ENCODE results near the gene SSNA1.

The SSNA1 gene

DNA sequence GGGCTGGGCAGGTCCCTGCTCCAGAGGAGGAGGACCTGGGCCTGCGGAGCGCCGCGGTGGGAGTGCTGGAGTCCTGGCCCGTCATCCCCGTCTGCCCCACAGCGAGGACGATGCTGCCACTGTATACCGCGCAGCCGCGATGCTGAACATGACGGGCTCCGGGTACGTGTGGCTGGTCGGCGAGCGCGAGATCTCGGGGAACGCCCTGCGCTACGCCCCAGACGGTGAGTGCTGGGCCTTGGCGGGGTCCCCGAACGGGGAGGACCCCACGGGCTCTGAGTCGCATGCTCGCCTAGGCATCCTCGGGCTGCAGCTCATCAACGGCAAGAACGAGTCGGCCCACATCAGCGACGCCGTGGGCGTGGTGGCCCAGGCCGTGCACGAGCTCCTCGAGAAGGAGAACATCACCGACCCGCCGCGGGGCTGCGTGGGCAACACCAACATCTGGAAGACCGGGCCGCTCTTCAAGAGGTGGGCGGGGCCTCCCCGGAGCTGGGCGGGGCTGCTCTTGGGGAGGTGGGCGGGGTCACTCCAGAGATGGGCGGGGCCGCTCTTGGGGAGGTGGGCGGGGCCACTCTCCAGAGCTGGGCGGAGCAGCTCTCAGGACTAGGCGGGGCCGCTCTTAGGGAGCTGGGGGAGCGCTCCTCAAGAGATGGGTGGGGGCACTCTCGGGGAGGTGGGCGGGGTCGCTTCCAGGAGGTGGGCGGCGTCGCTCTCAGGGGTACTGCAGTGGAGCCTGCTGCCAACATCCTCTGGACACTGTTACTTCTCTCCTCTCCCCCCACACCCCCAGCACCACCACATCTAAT, 31.7 kb upstream of the SSNA1 start:
- no peak for DNase-seq

DNA sequence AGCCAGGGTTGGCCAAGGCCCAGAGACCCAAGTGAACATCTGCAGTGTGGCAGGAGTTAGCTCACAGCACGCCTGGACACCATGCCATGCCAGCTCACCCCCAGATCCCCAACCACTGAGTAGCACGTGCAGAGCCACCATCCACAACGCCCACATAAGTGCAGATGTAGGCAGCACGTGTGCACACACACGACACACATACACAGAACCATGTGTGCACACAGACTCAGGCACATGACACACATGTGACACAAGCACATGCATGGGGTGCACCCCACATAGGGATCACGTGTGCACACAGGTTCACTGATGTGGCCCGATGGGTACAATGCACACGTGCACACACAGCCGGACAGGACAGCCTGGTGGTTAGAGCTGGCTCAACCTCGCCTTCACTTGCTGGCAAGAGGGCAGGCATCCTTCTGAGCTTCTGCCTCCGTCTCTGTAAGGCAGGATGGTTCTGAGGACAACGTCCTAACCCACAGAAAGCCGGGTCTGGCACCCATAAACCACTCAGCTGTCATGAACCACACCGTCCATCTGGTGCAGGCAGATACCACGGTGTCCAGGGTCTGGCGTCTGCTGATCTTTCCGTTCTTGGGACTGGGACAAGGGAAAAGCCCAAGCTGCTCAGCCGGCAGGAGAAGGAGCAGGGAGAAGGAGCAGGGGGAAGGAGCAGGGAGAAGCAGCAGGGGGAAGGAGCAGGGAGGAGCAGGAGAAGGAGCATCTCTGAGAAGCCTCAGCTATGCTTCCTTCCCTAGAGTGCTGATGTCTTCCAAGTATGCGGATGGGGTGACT, 30.7 kb upstream of the SSNA1 start:
- no peak for DNase-seq

DNA sequence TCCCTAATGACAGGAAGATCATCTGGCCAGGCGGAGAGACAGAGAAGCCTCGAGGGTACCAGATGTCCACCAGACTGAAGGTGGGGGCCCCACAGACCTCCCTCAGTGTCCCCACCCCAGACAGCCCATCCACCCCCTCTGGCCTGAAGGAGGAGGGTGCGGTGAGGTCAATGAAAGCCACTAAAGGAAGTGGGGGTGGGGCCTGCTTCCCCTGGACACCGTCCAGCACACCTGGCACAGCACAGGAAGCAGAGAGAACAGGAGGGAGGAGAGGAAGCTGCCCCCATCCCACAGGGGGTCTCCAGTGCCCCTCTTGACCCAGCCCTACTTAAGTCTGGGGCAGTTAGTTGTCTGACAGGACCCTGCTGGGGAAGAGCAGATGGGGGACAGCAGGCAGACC, 29.9 kb upstream of the SSNA1 start:
- DNase-seq, result no peak

DNA sequence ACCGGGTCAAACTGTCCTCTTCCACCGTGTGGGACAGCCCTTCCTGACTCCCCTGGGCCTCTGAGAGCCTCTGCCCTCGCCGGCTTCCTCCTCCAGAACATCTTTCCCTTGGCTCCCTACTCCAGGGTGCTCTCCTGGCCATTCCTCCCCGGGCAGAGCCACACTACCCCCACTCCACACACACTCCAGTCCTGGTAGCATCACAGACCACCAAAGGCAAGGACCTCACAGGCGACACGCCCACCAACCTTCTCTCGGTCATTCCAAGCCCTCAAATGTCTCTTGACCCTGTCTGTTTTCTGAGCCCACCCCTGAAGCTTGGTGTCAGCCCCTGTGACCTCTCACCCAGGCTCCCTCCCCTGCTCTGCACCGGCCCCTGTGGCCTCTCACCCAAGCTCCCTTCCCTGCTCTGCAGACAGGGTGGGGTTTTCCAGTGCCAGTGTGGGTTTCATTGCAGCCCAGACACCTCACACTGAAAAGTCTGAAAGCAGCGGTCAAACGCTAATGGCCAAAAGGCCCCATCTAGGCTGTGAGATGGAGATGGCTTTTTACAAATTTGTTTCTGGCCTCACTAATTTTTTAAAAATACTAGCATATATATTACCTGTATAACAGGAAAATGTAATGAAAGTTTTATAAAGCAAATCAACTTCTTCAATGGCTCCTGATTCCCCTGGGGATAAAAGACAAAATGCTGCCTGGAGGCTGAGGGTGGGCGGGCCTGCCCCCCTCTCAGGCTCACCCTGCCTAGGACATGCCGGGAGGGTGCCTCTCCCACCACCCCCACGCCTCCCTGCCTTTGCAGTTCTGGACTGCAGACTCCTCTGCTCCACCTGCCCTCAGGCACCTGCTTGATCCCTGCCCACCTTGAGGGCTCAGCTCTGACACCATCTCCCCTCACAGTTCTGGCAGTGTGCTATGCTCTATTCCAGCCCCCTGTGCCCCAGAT, 29.1 kb upstream of the SSNA1 start:
- no peak for DNase-seq

DNA sequence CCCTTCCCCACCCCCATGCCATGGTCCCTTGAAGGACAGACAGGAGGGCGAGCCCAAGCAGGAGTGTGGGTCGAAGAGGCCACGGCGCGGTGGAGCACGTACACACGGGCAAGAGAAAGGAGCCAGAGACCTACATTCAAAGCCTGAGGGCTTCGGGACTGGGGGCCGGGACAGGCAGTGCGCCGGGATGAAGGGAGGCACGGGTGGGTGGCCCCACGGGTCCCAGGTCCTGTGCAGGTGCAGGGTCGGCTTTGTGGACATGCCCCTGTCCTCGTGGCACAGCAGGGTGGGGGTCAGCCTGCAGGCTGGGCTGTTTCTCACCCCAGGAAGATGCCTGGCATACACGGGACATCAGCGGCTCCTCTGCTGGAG, 28.4 kb upstream of the SSNA1 start:
- no peak for DNase-seq

DNA sequence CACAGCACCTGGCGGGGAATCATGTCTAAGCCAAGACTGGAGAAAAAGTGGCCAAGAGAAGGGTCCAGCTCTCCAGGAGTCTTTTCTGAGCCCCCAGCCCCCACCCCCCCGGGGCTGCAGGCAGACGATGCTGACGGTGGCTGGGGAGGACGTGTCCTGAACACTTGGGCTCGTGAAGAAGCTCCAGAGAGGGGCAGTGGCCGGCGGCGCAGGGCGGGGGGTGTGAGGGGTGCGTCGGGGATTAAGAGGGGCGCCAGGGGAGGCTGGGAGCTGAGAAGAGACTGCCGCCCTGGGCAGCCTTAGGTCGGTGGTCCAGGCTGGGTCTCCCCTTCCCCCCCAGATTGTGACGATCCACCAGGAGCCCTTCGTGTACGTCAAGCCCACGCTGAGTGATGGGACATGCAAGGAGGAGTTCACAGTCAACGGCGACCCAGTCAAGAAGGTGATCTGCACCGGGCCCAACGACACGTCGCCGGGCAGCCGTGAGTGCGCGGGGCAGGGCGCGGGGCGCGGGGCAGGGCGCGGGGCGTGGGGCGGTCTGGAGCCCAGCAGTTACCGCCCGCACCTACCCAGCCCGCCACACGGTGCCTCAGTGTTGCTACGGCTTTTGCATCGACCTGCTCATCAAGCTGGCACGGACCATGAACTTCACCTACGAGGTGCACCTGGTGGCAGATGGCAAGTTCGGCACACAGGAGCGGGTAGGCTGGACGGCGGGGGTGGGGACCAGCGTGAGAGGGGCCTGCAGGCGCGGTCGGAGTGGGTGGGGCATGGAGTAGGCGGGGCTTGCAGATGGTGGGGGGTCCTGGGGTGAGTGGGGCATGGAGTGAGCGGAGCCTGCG, 27.5 kb upstream of the SSNA1 start:
- DNase-seq, result peak; percentile 99

DNA sequence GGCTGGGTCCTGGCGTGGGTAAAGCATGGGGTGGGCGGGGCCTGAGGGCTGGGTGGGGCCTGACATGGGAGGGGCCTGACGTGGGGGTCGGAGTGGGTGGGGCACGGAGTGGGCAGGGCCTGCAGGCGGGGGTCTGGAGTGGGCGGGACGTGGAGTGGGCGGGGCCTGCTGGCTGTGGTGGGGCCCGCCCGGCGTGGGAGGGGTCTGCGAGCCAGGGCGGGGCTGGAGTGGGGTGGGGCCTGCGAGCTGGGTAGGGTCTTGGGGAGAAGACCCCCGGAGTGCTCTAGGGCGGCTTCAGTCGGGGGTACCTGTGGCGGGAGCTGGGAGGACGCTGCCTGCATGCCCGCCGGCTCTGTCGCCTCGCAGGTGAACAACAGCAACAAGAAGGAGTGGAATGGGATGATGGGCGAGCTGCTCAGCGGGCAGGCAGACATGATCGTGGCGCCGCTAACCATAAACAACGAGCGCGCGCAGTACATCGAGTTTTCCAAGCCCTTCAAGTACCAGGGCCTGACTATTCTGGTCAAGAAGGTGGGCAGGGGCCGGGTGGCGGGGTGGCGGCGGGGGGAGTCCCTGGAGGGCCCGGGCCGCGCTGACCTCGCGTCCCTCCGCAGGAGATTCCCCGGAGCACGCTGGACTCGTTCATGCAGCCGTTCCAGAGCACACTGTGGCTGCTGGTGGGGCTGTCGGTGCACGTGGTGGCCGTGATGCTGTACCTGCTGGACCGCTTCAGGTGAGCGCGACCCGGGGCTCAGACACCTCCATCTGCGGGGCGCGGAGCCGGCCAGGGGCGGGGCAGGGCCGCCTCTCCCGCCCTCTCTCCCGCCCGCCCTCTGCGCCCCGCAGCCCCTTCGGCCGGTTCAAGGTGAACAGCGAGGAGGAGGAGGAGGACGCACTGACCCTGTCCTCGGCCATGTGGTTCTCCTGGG, 26.7 kb upstream of the SSNA1 start:
- DNase-seq, result no peak

DNA sequence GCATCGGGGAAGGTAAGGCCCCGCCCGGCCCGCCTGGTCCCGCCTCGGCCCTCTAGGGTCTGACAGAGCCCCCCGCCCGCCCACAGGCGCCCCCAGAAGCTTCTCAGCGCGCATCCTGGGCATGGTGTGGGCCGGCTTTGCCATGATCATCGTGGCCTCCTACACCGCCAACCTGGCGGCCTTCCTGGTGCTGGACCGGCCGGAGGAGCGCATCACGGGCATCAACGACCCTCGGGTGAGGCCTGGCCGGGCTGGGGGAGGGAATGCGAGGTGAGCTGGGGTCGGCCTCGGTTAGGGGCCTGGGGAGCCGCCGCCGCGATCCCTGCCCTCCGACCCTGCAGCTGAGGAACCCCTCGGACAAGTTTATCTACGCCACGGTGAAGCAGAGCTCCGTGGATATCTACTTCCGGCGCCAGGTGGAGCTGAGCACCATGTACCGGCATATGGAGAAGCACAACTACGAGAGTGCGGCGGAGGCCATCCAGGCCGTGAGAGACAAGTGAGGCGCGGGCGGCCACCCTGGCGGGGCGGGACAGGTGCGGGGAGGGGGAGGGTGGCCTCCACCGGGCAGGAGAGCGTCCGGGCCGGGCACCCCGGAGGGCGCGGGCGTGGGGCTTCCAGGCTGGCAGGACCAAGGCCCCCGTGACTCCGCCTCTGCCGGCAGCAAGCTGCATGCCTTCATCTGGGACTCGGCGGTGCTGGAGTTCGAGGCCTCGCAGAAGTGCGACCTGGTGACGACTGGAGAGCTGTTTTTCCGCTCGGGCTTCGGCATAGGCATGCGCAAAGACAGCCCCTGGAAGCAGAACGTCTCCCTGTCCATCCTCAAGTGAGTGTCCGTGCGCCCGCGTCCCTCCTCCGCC, 25.7 kb upstream of the SSNA1 start:
- DNase-seq, result peak; percentile 63

DNA sequence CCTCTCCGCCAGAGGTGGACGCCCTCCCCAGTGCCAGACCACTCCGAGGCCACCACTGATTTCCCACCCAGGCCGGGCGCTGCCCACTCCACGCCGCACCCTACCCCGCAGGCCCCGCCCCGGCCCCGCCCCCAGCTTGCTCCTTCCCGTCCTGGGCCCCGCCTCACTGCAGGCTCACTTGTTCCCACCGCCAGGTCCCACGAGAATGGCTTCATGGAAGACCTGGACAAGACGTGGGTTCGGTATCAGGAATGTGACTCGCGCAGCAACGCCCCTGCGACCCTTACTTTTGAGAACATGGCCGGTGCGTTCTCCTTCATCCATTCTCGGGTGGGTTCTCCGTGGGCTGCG, 25.1 kb upstream of the SSNA1 start:
- DNase-seq, result no peak

DNA sequence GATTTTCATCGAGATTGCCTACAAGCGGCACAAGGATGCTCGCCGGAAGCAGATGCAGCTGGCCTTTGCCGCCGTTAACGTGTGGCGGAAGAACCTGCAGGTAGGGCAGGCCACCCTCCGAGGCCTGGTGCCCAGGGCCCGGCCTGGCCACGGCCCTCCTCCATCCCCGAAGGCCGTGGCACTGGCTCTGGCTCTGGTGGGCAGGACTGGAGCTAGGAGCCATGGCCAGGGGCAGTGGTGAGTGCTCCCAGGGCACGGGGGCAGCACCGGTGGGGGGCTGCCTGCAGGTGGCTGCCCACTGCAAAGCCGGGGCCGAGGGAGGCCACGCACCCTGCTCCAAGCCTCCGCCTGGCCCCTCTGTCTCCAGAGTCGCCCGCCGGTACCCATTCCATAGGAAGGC, 24.7 kb upstream of the SSNA1 start:
- DNase-seq, result no peak

DNA sequence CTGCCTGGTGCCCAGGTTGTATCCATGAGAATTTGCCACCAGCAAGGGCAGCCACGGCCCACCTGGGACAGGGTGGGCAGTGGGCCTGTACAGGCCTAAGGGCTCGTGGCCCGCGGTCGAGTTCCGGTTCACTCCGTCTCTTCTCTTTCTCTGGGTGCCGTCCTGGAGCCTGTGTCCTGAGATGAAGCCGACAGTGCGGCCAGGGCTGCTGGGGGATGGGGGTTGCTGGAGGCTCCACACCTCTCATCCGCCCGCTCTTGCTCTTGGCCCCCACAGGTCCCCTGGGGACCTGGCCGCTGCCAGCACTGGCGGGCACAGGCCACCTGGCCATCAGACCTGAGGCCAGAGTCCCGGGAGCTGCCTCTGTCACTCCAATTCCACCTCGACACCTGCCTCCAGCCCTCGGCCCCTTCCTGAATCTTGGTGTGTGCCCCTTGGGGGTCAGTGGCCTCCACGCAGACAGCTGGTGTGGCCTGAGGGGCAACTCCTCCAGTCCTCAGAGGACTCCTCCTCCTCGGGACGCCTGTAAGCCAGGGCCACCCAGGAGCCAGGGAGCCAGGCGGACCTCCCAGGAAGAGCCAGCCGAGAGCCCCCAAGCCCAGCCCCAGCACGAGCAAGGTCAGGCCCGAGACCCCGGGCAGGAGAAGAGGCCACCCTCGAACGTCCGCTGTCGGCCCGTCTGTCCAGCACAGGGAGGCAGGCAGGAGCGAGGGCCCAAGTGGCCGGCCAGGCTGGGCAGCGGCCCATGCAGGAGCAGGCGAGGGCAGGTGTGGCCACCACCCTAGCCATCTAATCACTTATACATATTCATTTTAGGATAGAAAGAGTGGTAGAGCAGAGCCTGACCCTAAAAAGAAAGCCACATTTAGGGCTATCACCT, 23.9 kb upstream of the SSNA1 start:
- no peak for DNase-seq

DNA sequence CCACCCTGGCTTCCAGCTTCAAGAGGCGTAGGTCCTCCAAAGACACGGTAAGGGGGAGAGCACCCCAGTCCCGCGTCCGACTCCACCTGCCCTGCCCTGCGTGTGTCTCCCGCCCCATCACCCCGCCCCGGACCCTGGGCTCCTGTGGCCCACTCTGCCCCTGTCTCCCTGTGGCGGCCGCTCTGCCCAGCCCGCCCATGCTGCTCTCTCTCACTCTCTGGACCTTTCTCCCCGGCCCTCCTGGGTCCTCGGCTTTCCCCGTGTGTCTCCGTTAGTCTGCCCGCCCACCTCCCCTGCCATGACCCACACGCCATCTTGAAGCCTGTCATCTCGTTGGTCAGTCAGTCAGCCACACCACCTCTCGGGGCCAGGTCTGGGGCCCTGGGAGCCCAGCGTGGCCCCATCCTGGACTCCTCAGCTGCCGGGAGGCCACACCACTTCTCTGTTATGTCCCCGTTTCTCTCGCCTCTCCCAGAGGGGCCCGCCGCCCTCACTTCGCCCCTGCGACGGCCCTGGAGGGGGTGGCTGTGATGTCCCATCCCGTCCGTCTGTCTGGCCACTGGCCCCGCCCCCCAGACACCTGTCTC, 23.1 kb upstream of the SSNA1 start:
- no peak for DNase-seq

DNA sequence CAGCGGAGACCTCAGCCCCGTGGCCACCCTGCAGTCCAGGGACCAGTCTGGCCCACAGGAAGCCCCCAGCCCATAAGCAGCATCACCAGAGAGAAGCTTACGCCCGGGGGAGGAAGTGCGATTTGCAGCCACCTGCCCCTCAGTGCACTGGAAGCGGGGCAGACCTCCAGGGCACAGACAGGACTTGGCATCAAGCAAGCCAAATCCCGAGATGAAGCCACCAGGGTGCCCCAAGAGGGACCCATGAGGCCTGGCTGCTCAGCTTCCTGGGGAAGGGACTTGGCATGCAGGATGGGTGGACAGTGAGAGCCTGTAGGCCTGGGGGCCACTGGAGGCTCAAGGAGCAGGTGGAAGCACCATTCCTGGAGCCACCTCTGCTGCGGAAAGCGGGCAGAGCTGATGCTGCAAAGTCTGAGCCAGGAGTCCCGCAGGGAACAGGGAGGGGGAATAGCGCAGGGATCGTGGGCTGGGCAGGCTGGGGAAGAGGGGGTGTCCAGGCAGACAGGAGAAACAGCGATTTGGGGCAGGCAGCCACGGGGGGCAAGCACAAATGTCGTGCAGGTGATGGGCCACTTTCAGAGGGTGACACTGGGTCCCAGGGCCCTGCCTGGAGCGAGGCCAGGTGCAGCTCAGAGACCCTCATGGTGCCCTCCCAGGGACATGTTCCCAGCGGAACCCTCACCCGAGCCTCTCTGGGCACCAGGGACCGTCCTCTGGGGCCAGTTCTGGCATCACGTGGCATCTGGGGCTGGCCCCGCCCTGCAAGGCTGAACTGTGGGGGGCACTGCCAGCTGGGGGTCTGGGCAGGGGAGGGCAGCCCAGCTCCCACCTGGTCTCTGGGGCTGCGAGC, 21.9 kb upstream of the SSNA1 start:
- no peak for DNase-seq

DNA sequence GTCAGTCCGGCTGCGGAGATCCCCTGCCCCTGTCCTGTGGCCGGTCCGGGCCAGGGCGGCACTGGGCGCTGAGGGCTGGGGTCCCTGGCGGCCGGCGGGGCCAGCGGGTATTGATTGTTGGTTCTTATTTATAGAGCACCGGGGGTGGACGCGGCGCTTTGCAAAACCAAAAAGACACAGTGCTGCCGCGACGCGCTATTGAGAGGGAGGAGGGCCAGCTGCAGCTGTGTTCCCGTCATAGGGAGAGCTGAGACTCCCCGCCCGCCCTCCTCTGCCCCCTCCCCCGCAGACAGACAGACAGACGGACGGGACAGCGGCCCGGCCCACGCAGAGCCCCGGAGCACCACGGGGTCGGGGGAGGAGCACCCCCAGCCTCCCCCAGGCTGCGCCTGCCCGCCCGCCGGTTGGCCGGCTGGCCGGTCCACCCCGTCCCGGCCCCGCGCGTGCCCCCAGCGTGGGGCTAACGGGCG, 21.2 kb upstream of the SSNA1 start:
- DNase-seq, result no peak

DNA sequence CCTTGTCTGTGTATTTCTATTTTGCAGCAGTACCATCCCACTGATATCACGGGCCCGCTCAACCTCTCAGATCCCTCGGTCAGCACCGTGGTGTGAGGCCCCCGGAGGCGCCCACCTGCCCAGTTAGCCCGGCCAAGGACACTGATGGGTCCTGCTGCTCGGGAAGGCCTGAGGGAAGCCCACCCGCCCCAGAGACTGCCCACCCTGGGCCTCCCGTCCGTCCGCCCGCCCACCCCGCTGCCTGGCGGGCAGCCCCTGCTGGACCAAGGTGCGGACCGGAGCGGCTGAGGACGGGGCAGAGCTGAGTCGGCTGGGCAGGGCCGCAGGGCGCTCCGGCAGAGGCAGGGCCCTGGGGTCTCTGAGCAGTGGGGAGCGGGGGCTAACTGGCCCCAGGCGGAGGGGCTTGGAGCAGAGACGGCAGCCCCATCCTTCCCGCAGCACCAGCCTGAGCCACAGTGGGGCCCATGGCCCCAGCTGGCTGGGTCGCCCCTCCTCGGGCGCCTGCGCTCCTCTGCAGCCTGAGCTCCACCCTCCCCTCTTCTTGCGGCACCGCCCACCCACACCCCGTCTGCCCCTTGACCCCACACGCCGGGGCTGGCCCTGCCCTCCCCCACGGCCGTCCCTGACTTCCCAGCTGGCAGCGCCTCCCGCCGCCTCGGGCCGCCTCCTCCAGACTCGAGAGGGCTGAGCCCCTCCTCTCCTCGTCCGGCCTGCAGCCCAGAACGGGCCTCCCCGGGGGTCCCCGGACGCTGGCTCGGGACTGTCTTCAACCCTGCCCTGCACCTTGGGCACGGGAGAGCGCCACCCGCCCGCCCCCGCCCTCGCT, 20.5 kb upstream of the SSNA1 start:
- peak; percentile 33 for DNase-seq

DNA sequence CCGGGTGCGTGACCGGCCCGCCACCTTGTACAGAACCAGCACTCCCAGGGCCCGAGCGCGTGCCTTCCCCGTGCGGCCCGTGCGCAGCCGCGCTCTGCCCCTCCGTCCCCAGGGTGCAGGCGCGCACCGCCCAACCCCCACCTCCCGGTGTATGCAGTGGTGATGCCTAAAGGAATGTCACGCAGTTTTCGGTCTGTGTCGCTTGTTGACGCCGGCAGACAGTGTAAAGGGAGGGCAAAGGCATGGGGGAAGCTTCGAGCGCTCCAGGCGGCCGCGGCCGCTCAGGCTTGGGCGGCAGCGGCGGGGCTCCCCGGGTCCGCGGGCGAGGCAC, 19.9 kb upstream of the SSNA1 start:
- peak; percentile 33 for DNase-seq
